Stomach (tissue), 4 donors: ENCODE results near the gene ZFP91.

Experiments
- CTCF ChIP-seq, 7 experiments: fragments of 450-650 bp in 4 of 7; fragments of 200-600 bp in 3 of 7; sonication (generic) in 3 of 7; IDR thresholded peaks; one replicate each; pipeline ENCODE4 v1.5.1; 2016 to 2019; ENCODE audit warnings: antibody characterized with exemption in 7 of 7, control low read depth in 2 of 7, mild to moderate bottlenecking in 1 of 7
- EP300 ChIP-seq: sonication (generic); formaldehyde crosslinking; IDR thresholded peaks from one replicate; pipeline ENCODE4 v1.6.1; 2017; ENCODE audit warnings: antibody characterized with exemption
- POLR2A ChIP-seq, 4 donors: fragments of 450-650 bp; IDR thresholded peaks; one replicate each; pipeline ENCODE4 v1.6.1; 2016; ENCODE audit warnings: antibody characterized with exemption in 4 of 4, control low read depth in 2 of 4, mild to moderate bottlenecking in 1 of 4, moderate library complexity in 1 of 4

GRCh38 chr11:58549644-58550043 lies 29.2 kb upstream of the ZFP91 start:
- TF ChIP-seq CTCF (IDR thresholded peaks at IDR 0.05) (no peak), POLR2A (IDR thresholded peaks at IDR 0.05) (no peak), EP300 (no peak)
